ENCODE data around the gene CMKLR1. TPM values are rescaled to one million over a fixed set of nuclear protein-coding genes. Genes with fewer than 3 reads are reported as not detected.

CMKLR1 gene
- total and polyA plus RNA-seq, 7 donors, result 0.94 to 7.0 (median 4.4) TPM

DNA sequence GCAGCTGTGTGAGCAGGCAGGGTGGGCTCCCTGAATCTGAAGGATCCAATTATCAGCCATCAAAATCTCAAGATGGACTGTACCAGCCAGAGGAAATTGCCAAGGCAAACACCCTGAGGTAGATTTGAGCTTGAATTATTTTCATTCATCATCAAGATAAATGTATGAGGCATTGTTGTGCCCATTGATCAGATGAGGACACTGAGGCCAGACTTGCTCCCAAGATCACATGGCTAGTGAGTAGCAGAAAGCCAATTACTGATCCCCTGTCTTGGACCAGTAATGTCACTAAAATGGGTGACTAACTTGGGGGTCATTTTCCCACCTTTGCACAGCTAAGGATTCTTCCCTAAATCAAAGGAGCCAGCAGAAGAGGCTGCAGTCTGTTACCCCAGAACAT is 20.9 kb upstream of the CMKLR1 start:
- Histone ChIP-seq H3K27ac (no peak overlapping the region), H3K4me3 (no peak overlapping the region), H3K4me1 (no peaks in the 10 kb centered on the region), H3K9me3 (no peaks in the 10 kb centered on the region), H3K27me3 (ENCODE audit: insufficient read depth in 3 of 3, low read length in 2 of 3) (peaks cover 0 to 2% (median 0%) of the 10 kb centered on the region in 3 donors), H3K36me3 (ENCODE audit: insufficient read depth in 1 of 2, low read depth in 1 of 2) (no peaks in the 10 kb centered on the region)
- DNase-seq (no peak), ATAC-seq (no peak)
- intact Hi-C loops (cut with DNase I), result no loop called here
- no peak for TF ChIP-seq CTCF (IDR thresholded peaks at IDR 0.05)

- no peak for TF ChIP-seq CTCF (IDR thresholded peaks at IDR 0.05)
- Histone ChIP-seq H3K27ac (no peak overlapping the region), H3K27me3 (ENCODE audit: insufficient read depth in 3 of 3, low read length in 2 of 3) (peaks cover 0 to 2% (median 0%) of the 10 kb centered on the region in 3 donors), H3K9me3 (no peaks in the 10 kb centered on the region), H3K36me3 (ENCODE audit: insufficient read depth in 1 of 2, low read depth in 1 of 2) (no peaks in the 10 kb centered on the region), H3K4me1 (no peaks in the 10 kb centered on the region), H3K4me3 (no peak overlapping the region)
- DNase-seq (no peak), ATAC-seq (no peak)
- intact Hi-C loops (cut with DNase I), result no loop called here
- WGBS, 3 donors, result 22 to 40% (median 30%) methylated on average over 7 of the region's 7 CpGs
These were observed 19.5 kb upstream of the CMKLR1 start for GRCh38 chr12:108358580-108358965.

DNA sequence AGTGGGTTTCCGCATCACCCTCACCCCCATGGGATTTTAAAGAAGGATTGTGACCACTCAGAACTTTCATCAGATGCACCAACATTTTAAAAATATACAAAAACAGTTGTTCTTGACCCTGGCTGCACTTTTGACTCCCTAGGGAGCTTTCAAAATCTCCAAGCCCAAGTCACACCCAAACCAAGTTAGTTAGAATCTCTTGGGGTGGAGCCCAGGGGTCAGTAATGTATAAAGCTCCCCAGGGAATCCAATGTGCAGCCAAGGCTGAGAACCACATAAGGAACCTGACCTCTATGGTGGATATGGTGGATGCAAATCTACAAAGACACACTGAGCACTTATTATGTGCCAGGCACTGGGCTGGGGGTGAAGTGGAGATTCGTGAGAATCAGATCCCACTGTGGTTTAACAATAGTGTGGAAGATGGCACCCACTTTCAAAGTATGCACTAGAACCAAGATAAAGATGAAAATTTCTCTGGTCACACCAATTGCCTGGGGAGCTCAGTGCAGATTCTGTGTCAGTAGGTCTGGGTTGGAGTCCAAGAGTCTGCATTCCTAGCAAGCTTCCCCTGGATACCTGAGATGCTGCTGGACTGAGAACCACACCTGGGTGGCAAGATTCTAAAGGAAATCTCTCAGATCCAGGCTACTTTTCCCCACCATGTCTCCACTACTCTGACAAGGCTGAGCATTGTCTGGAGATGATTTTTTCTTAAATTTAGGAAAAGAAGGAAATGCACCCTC is 18.9 kb upstream of the CMKLR1 start:
- no peaks in the 10 kb centered on the region for H3K9me3 ChIP-seq
- WGBS, 3 donors, result 73 to 81% (median 78%) methylated on average over 2 of the region's 2 CpGs
- no peak overlapping the region for H3K4me3 ChIP-seq
- DNase-seq (no peak), ATAC-seq (no peak)
- no peaks in the 10 kb centered on the region for H3K36me3 ChIP-seq (ENCODE audit: insufficient read depth in 1 of 2, low read depth in 1 of 2)
- no peak for TF ChIP-seq CTCF (IDR thresholded peaks at IDR 0.05)
- intact Hi-C loops (cut with DNase I), result no loop called here
- no peaks in the 10 kb centered on the region for H3K4me1 ChIP-seq
- peaks cover 0 to 2% (median 0%) of the 10 kb centered on the region in 3 donors for H3K27me3 ChIP-seq (ENCODE audit: insufficient read depth in 3 of 3, low read length in 2 of 3)
- no peak overlapping the region for H3K27ac ChIP-seq

DNA sequence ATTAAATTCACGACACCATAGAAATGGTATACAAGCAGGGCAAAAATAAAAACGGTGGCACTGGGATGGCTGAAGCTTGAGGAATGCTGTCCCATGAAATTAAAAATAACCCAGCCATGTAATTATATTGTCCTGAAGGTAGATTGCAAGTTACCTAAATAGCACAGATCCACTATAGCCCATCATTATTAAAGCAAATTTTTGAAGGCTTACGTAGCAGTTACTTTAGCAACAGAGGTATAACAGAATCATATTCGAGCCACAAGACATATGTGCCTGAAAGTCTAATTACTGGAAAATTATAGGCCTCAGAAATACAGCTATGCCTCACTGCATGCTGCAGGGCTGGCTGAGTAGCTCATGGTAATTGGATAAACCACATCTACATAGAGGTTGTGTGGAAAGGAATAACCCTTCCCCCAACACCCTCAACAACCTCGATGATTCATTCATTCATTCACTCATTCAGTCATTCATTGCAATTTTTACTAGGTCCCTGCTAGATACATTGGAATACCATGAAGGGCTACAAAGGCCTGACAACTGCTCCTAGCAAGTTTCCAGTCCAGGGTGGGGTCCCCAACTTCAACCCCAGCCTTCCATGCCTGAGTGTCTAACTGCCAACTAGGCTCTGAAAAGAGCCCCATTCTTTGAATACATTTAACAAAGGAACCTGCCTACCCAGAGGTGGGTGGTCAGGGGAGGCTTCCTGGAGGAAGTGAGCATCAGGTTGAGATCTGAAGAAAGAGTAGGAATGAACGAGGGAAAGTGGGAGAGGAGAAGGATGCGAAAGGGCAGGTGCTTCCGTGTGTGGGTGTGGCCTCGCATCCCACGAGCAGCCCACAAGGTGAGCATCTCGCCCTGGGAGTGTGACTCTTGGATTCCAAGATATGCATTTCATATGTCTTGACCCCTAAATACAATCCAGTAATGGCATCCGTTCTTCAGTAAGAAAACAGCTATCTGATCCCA is 18.0 kb upstream of the CMKLR1 start:
- no peak for ATAC-seq
- Histone ChIP-seq H3K36me3 (ENCODE audit: insufficient read depth in 1 of 2, low read depth in 1 of 2) (no peaks in the 10 kb centered on the region), H3K4me3 (no peak overlapping the region), H3K9me3 (no peaks in the 10 kb centered on the region), H3K4me1 (no peaks in the 10 kb centered on the region), H3K27ac (no peak overlapping the region), H3K27me3 (ENCODE audit: insufficient read depth in 3 of 3, low read length in 2 of 3) (peaks cover 0 to 2% (median 0%) of the 10 kb centered on the region in 3 donors)
- TF ChIP-seq CTCF (IDR thresholded peaks at IDR 0.05), result no peak
- DNase-seq, result no peak
- 71 to 75% (median 75%) methylated on average over 12 of the region's 12 CpGs for WGBS, 3 donors
- intact Hi-C loops (cut with DNase I), result no loop called here
